ENCODE measurements around the gene HRAS. TPM values are rescaled to one million over a fixed set of nuclear protein-coding genes. Genes with fewer than 3 reads are reported as not detected.

HRAS gene
- total and polyA plus RNA-seq, 2 of the 13 experiments (the other 11 are each of a cell fraction or from before 2014, with no cell fraction given): 32.9 to 50.0 TPM

- TF ChIP-seq FOXK1 (CRISPR knock-in tag; IDR thresholded peaks at IDR 0.05; ENCODE audit: borderline replicate concordance, low read depth) (no peak), NFE2L2 (IDR thresholded peaks at IDR 0.05; ENCODE audit: low read length) (no peak), IKZF4 (CRISPR knock-in tag; IDR thresholded peaks at IDR 0.05; ENCODE audit: borderline replicate concordance, low read depth, not compliant biosample characterization) (no peak), RFXANK (CRISPR knock-in tag; IDR thresholded peaks at IDR 0.05) (no peak), ZNF24 (IDR thresholded peaks at IDR 0.05) (no peak), HIVEP1 (CRISPR knock-in tag; IDR thresholded peaks at IDR 0.05) (no peak), ZNF672 (CRISPR knock-in tag; IDR thresholded peaks at IDR 0.05) (no peak), MLX (CRISPR knock-in tag; IDR thresholded peaks at IDR 0.05) (0 out of 2 replicates have a peak, but pooled peaks have one; percentile 40), PTBP1 (IDR thresholded peaks at IDR 0.05; ENCODE audit: low read depth, low read length, poor library complexity, severe bottlenecking) (no peak), ZBTB33 (CRISPR knock-in tag; IDR thresholded peaks at IDR 0.05) (no peak), ZNF30 (CRISPR knock-in tag; IDR thresholded peaks at IDR 0.05) (no peak), ZNF768 (CRISPR knock-in tag; IDR thresholded peaks at IDR 0.05) (no peak), NR2C2 (CRISPR knock-in tag; IDR thresholded peaks at IDR 0.05; ENCODE audit: borderline replicate concordance) (no peak), ZNF646 (CRISPR knock-in tag; IDR thresholded peaks at IDR 0.05) (no peak), MAFK (conservative IDR thresholded peaks at IDR 0.05 in 1 of 2, IDR thresholded peaks at IDR 0.05 in 1 of 2; ENCODE audit: low read length in 2 of 2) (no peak), GMEB2 (CRISPR knock-in tag; IDR thresholded peaks at IDR 0.05; ENCODE audit: low read depth) (no peak), KLF15 (CRISPR knock-in tag; IDR thresholded peaks at IDR 0.05; ENCODE audit: borderline replicate concordance) (no peak), FOXC1 (CRISPR knock-in tag; IDR thresholded peaks at IDR 0.05; ENCODE audit: borderline replicate concordance) (no peak), DPF2 (CRISPR knock-in tag; IDR thresholded peaks at IDR 0.05; ENCODE audit: borderline replicate concordance, low read depth) (no peak), SALL2 (CRISPR knock-in tag; IDR thresholded peaks at IDR 0.05) (no peak)
Measured at GRCh38 chr11:538431-539051, 3.2 kb upstream of the HRAS start (continued).
